Measurements from ENCODE around the gene LRRTM3. TPM values are rescaled to one million over a fixed set of nuclear protein-coding genes. Genes with fewer than 3 reads are reported as not detected.

LRRTM3 gene
- polyA plus RNA-seq, 1 of the 3 experiments (the other 2 are of a cell fraction): not detected

DNA sequence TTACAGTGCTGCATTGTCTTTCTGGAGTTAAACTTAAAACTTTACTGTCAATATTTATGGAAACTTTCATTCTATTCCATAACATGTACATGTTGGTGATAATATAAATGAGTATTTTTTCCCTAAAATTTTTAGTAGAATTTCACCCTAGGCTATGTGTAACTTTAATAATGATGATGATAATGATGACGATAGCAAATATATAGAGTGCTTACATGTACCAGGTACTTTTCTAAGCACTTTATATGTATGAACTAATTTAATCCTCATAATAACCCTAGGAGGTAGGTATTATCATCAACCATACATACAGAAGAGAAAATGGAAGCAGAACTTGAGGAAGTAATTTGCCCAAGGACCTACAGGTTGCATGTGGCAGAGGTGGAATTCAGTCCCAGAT lies 85.6 kb downstream of the LRRTM3 start:
- Histone ChIP-seq H3K36me3 (replicated peaks in 1 of 2; ENCODE audit: control insufficient read depth in 1 of 2, insufficient read depth in 2 of 2, low read length in 1 of 2) (no peaks in the 10 kb centered on the region), H3K27ac (ENCODE audit: low read depth in 2 of 2, low read length in 1 of 2) (no peak overlapping the region), H3K4me2 (no peak overlapping the region), H3F3A (replicated peaks; ENCODE audit: insufficient read depth) (no peaks in the 10 kb centered on the region), H3K4me1 (ENCODE audit: control insufficient read depth in 1 of 2, insufficient read depth in 2 of 2, low read depth in 1 of 2, low read length in 1 of 2) (no peaks in the 10 kb centered on the region), H3K4me3 (ENCODE audit: low read depth in 2 of 2, low read length in 1 of 2) (no peak overlapping the region), H3K27me3 (ENCODE audit: insufficient read depth) (no peaks in the 10 kb centered on the region), H2AFZ (ENCODE audit: low read depth) (no peak overlapping the region), H3K9ac (no peak overlapping the region), H3K9me2 (no peaks in the 10 kb centered on the region), H3K9me3 (no peaks in the 10 kb centered on the region), H3K79me2 (ENCODE audit: insufficient read depth) (no peaks in the 10 kb centered on the region), H4K20me1 (ENCODE audit: insufficient read depth) (no peaks in the 10 kb centered on the region)
- CTCF ChIA-PET: no interaction called here
- WGBS (ENCODE audit: low lambda C conversion rate): 43% methylated on average over 1 of the region's 1 CpG
- TF ChIP-seq TAF1 (IDR thresholded peaks at IDR 0.05; ENCODE audit: borderline replicate concordance, low read depth, low read length): no peak
- TF ChIP-seq, protein P1, sequence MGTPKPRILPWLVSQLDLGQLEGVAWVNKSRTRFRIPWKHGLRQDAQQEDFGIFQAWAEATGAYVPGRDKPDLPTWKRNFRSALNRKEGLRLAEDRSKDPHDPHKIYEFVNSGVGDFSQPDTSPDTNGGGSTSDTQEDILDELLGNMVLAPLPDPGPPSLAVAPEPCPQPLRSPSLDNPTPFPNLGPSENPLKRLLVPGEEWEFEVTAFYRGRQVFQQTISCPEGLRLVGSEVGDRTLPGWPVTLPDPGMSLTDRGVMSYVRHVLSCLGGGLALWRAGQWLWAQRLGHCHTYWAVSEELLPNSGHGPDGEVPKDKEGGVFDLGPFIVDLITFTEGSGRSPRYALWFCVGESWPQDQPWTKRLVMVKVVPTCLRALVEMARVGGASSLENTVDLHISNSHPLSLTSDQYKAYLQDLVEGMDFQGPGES (IDR thresholded peaks at IDR 0.05; ENCODE audit: low read depth, low read length): no peak
- TF ChIP-seq RAD21 (IDR thresholded peaks at IDR 0.05; ENCODE audit: low read length): no peak
- TF ChIP-seq EZH2phosphoT487 (IDR thresholded peaks at IDR 0.05; ENCODE audit: borderline replicate concordance, low read depth): no peak
- no peak for TF ChIP-seq YY1 (IDR thresholded peaks at IDR 0.05; ENCODE audit: low read depth)
- no peak for TF ChIP-seq TCF12 (IDR thresholded peaks at IDR 0.05)
- TF ChIP-seq CHD2 (IDR thresholded peaks at IDR 0.05; ENCODE audit: low read length, partially characterized antibody): no peak
- TF ChIP-seq MAX (IDR thresholded peaks at IDR 0.05; ENCODE audit: low read depth): no peak
- TF ChIP-seq RCOR1 (IDR thresholded peaks at IDR 0.05; ENCODE audit: low read length): no peak
- TF ChIP-seq FOSL2 (IDR thresholded peaks at IDR 0.05; ENCODE audit: borderline replicate concordance, low read depth): no peak
- no peak for TF ChIP-seq SMC3 (IDR thresholded peaks at IDR 0.05; ENCODE audit: low read depth, low read length)
- TF ChIP-seq MEF2A (IDR thresholded peaks at IDR 0.05; ENCODE audit: borderline replicate concordance, low read depth): no peak
- no peak for TF ChIP-seq USF2 (IDR thresholded peaks at IDR 0.05; ENCODE audit: borderline replicate concordance, low read depth, low read length)
- no peak for DNase-seq
- POLR2A ChIA-PET: no interaction called here

GRCh38 chr10:67011981-67012380 lies 86.1 kb downstream of the LRRTM3 start:
- Histone ChIP-seq H3K36me3 (replicated peaks in 1 of 2; ENCODE audit: control insufficient read depth in 1 of 2, insufficient read depth in 2 of 2, low read length in 1 of 2) (no peaks in the 10 kb centered on the region), H3K4me3 (ENCODE audit: low read depth in 2 of 2, low read length in 1 of 2) (no peak overlapping the region), H3K79me2 (ENCODE audit: insufficient read depth) (no peaks in the 10 kb centered on the region), H3K27ac (ENCODE audit: low read depth in 2 of 2, low read length in 1 of 2) (no peak overlapping the region), H3K27me3 (ENCODE audit: insufficient read depth) (no peaks in the 10 kb centered on the region), H2AFZ (ENCODE audit: low read depth) (no peak overlapping the region), H3K9ac (no peak overlapping the region), H3K4me1 (ENCODE audit: control insufficient read depth in 1 of 2, insufficient read depth in 2 of 2, low read depth in 1 of 2, low read length in 1 of 2) (no peaks in the 10 kb centered on the region), H3K4me2 (no peak overlapping the region), H4K20me1 (ENCODE audit: insufficient read depth) (no peaks in the 10 kb centered on the region), H3K9me2 (no peaks in the 10 kb centered on the region), H3K9me3 (no peaks in the 10 kb centered on the region), H3F3A (replicated peaks; ENCODE audit: insufficient read depth) (no peaks in the 10 kb centered on the region)
- ChIA-PET POLR2A (no interaction called here), CTCF (no interaction called here)
- TF ChIP-seq TEAD4 (IDR thresholded peaks at IDR 0.05; ENCODE audit: borderline replicate concordance, insufficient read depth) (no peak), FOXJ3 (CRISPR knock-in tag; IDR thresholded peaks at IDR 0.05) (no peak), RAD21 (IDR thresholded peaks at IDR 0.05; ENCODE audit: low read length) (no peak), GABPA (IDR thresholded peaks at IDR 0.05; ENCODE audit: low read depth) (no peak), GATA2 (CRISPR knock-in tag; IDR thresholded peaks at IDR 0.05) (no peak), EZH2phosphoT487 (IDR thresholded peaks at IDR 0.05; ENCODE audit: borderline replicate concordance, low read depth) (no peak), RFX5 (IDR thresholded peaks at IDR 0.05; ENCODE audit: low read length) (no peak)
- TF ChIP-seq, protein P2, sequence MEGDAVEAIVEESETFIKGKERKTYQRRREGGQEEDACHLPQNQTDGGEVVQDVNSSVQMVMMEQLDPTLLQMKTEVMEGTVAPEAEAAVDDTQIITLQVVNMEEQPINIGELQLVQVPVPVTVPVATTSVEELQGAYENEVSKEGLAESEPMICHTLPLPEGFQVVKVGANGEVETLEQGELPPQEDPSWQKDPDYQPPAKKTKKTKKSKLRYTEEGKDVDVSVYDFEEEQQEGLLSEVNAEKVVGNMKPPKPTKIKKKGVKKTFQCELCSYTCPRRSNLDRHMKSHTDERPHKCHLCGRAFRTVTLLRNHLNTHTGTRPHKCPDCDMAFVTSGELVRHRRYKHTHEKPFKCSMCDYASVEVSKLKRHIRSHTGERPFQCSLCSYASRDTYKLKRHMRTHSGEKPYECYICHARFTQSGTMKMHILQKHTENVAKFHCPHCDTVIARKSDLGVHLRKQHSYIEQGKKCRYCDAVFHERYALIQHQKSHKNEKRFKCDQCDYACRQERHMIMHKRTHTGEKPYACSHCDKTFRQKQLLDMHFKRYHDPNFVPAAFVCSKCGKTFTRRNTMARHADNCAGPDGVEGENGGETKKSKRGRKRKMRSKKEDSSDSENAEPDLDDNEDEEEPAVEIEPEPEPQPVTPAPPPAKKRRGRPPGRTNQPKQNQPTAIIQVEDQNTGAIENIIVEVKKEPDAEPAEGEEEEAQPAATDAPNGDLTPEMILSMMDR (IDR thresholded peaks at IDR 0.05): no peak
- TF ChIP-seq, protein P1 (IDR thresholded peaks at IDR 0.05; ENCODE audit: low read depth, low read length): no peak
- no peak for DNase-seq
- WGBS (ENCODE audit: low lambda C conversion rate): 1% methylated on average over 3 of the region's 3 CpGs
